Frontal cortex (tissue), 4 donors: ENCODE results near the gene ENDOV. TPM values are rescaled to one million over a fixed set of nuclear protein-coding genes. Genes with fewer than 3 reads are reported as not detected.

Experiments used
- DNase-seq, 2 donors: peaks; one replicate each; pipeline ENCODE4 v3.0.0; 2012; ENCODE audit warnings: low spot score in 2 of 2
- FAIRE-seq: peaks from 2 replicates; lab custom pipeline; 2012; peaks lifted over from hg19 to GRCh38; lab: Jason Lieb, UNC
- total RNA-seq: library from RNA; depleted of rRNA; stranded (reverse); fragments of >200 nt; gene quantifications from one replicate; pipeline ENCODE4 v1.2.3, GENCODE V29; 2014
- donor health status: control.
- donor health status: control.
- donor health status: control.

Gene ENDOV
- total RNA-seq, 1 donor from 2014 or later: 13.9 TPM

DNA sequence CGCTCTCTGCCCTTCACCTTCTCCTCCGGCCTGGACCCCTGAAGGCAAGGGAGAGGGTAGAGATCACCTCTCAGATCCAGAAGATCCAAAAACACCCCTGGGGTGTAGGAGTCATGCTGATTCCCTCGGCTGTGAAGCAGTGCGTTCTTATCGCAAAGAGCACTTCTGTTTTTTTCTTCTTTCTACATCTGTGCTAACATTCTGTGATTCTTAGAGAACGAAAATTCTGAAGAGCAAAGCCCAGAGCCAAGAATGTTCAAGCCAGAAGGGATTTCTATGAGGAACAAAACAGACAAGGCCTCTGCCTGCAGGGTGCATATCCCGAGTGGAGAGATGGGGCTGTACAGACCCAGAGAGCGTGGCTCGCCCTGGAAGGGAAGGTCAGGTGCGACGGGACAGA, 44.3 kb downstream of the ENDOV start:
- no peak for DNase-seq

DNA sequence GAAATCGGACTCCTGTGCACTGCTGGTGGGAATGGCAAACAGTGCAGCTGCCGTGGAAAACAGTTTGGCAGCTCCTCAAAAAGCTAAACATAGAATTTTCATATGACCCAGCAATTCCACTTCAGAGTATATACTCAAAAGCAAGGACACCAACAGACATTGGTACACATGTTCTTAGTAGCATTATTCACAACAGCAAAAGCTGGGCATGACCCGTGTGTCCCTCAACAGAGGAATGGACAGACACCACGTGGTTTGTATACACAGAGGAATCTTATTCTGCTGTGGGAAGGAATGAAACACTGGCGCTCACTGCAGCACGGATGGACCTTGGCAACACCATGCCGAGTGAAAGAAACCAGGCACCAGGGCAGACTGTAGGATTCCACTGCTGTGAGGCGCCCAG, 45.5 kb downstream of the ENDOV start:
- FAIRE-seq (no peak), DNase-seq (no peak)

More for the DNA sequence above, 44.3 kb downstream of the ENDOV start:
- no peak for FAIRE-seq

DNA sequence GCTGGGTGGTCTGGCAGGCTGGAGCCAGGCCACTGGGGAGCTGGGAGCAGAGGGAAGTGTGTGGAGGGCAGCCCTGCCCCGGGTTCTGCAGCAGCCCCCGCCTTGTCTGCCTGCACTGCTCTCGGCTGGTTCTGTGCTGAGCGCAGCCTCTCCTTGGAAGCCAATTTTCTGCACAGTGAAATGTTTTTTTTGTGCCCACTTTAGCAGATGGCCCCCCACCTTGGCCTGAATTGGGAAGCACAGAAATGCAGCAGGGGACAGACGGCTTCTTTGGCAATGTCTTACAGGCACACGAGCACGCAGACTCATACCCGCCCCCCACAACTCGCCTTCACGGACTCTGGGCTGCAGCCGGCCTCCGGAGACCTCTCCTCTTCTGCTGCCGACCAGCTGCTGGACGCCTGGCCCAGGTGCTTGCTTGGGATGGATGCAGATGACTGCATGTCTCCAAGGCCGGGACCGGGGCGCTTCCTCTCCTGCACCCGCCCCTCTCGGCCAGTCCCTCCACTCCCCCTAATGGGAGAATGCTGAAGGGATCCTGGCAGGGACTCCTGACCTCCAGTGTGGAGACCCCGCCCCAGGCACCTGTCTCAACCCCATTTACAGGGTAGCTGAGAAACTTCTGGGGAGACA, 46.7 kb downstream of the ENDOV start:
- no peak for DNase-seq
- no peak for FAIRE-seq

DNA sequence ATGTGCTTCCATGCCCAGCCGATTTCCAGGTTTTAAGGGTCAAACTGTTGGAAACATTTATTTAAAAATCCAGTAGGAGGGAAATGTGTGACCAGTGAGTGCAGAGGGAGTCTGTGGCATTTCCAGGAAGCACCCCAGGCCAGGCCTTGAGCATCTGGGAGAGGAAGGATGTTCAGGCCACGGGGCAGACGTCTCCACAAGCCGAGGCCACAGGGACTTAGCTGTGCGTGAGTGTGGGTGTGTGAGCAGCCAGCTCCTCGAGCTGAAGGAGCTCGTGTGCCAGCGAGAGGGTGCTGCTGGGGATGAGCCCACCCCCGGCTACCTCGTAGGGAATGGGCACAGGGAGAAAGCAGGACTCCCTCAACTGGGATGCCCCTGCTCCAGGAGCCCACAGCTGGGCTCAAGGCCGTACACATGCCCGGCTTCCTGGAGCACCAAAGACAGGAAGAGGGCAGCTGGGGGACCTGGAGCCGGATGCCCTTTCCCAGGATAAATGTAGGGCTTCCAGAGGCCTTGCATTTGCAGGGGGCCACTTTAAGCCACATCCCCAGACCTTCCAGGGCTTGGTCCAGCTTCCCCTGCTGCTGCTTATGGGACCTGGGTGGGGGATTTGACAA, 48.9 kb downstream of the ENDOV start:
- DNase-seq: no peak
- FAIRE-seq: no peak

DNA sequence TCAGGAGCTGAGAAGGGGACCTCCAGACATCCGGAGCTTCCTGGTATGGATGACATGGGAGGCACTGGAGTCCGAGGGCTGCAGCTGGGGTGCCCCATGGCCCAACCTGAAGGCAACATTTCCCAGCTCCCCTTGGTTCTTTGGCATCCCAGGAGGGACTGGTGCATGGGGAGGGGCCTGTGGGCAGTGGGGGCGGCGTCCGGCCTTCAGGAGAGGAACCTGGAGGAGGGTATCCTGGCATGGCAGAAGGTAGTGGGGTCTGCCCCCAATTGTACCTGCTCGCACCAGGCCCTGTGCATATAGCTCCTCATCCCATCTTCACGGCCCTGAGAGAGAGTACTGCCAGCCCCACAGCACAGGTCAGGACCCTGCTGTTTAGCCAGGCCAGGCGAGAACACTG, 49.5 kb downstream of the ENDOV start:
- DNase-seq: no peak
- no peak for FAIRE-seq

DNA sequence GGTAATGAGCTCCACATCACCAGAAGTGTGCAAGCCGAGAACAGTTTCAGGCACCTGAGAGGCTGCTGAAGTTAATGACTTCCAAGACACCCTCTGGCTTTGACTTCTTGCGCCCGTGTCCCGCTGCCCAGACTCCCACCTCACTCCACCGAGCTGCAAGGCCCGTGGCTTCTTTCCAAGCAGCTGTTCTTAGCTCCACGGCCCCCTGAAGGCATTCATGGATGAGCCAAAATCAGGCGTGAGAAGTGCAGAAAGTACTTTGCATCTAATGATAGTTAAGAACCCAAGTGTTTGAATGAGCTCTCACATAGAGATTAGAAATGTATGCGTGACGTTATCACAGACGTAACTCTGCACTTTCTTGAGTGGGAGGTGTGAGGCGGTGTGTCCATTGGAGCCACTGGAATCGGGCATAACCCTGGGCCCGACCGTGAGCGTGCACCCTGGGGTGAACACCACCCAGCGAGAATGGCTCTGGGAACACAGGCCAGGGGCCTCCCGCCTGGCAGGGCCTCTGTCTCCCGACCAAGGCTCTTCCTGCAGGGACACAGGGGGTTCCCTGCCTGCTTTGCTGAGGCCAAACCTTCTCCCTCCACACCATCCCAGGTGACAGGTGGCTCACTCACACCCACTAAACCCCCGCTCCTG, 50.5 kb downstream of the ENDOV start:
- DNase-seq (no peak), FAIRE-seq (no peak)

DNA sequence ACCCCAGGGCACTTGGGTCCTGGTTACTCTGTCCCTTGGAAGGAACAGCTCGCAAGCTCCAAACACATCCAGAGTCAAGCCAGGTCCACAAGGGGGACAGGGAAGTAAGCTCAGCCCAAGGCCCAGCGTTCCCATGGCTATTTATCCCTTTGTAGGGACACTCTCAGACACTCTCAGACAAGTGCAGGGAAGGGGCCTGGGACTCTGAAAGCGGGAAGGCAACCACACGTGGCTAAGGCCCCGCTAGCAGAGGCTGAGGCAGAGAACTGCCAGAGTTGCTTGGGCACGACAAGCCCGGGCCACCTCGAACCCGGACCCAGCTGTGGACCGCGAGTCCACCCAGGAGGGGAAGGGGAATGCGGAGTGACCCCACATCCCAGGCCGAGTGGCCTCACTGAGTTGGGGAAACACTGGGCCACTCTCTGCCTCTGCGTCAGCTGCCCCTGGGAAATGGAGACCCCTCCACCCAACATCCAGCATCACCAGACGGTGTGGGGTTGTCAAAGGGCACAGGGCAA, 51.3 kb downstream of the ENDOV start:
- DNase-seq (no peak), FAIRE-seq (no peak)

DNA sequence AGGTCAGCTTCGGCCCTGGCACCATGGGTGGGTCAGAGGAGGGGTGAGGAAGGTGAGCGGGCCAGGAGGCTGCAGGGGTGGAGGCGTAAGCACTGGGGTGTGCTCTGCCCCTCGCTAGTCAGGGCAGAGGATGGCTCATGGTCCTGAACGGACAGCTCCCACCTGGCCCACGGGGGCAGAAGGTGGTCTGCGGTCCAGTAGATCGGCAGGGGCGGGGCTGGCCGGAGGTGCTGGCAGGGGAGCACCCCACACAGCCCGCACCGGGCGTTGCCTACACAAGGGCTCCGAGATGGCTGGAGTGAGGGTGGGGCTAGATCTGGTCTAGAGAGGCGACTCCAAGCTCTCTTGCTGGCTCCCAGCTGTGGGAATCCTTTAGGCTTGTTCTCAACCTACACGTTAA, 53.3 kb downstream of the ENDOV start:
- FAIRE-seq: no peak
- no peak for DNase-seq

DNA sequence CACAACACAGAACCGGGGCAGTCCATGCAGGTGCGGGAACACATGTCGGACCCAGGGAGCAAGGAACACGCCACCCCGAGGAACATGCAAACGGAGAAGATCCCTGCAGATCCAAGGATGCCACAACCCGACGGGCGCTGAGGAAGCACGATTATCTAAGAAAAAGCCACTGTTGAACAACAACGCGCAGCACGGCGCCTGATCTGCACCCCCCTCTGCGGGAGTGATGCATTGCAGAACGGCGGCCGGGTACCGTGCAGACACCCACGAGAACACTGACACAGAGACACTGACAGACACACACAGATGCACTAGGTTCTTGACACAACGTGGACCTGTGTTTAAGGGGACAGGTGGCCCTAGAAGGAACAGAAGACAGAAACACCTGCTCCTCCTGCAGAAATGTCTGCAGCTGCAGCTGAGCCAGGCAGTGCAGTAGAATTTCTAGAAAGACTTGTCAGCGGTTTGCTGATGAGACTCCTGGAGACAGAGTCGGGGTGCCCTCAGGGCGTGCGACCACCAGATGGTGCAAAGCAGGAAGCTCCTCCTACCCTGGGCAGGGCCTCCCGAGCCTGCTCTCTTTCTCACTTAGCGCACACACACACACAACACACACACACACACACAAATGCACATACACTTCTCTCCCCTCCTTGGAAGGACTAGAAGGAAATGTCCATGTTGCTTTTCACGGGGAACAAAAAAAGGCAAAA, 54.0 kb downstream of the ENDOV start:
- FAIRE-seq (no peak), DNase-seq (no peak)

DNA sequence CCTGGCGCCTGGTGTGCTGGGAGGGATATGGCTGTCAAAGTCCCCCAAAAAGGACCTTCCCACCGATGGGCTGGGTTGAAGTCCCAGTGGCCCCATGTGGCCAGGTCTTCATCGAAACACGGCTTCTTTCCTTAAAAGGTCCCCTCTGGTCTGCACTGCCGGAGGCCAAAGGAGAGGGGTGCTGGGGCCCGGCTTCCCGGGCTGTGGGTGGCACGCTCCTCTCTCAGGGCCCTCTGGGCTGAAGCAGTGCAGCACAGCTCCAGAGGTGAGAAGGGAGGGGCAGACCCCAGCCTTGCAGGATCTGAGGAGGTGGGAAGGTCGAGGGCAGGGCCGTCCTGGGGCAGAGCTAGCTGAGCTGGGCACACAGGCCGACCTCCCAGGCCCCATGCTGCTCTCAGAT, 54.7 kb downstream of the ENDOV start:
- DNase-seq: no peak
- no peak for FAIRE-seq

DNA sequence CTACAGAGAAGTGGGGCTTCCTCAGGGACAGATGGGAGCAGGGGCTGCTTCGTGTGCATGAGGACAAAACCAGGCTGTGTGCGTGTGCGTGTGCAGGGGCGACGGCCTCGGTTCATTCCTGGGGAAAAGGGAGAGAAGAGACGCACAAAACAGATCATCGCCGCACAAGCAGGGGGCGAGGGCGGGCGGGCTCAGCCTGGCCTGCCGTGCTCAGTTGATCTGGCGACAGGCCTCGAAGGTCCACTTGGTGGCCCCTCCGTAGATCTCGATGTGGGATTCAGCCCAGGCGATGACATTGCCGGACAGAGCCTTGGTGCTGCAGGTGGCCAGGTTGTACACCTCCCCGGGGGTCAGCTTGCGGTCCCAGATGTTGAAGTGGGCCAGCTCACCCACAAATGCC, 55.6 kb downstream of the ENDOV start:
- FAIRE-seq: no peak
- no peak for DNase-seq

DNA sequence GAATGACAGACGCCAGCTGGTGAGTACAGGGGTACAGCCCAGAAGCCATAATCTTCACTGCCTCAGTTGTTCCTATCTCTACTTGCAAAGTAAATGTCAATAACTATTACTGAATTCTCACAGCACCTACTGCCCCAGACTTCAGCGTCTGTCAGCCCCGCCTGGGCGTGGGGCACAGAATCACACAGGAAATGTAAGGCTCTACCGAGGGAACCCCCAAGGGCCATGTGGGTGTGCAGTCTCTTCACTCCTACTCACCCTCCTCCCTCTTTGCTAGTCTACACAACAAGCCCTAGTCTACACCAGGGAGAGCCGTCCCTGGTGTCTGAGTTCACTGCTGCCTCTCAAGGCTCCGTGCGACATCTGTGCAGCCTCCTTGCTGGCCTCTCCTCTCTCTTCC, 57.0 kb downstream of the ENDOV start:
- FAIRE-seq (no peak), DNase-seq (no peak)

DNA sequence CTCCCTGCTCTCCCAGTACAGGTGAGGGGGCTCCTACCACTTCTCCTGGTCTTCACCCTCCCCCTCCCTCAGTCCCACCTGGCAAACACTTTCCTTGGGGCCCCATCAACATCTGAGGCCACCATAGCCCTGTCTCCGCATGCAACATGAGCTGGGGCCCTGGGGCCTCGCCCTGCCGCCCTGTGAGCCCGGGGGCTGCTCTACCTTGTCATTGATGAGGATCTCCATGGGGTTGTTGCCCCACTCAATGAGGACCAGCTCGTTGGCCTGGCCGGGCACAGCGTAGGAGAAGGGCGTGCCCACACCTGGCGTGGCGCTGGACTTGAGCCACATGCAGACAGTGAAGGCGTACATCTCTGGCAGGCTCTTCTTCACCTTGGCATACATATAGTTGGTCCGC, 58.0 kb downstream of the ENDOV start:
- no peak for FAIRE-seq
- no peak for DNase-seq

DNA sequence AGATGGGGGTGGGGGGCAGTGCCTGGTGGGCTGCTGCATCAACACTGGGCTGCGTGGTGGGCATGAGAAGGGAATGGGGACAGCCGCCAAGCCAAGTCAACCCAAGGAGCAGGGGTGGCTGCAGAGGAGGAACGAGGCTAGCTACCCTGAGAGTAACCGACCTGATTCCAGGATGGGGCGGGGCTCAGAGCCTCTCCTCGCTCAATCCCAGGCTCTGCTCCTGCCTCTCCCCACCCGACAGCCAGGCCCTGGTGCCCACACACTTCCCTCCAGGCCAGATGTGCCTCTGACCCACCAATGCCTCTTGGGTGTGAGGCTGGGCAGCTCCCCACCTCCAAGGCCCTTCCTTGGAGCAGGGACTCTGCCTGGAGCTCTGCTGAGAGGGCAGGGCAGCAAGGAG, 58.7 kb downstream of the ENDOV start:
- no peak for DNase-seq
- no peak for FAIRE-seq

DNA sequence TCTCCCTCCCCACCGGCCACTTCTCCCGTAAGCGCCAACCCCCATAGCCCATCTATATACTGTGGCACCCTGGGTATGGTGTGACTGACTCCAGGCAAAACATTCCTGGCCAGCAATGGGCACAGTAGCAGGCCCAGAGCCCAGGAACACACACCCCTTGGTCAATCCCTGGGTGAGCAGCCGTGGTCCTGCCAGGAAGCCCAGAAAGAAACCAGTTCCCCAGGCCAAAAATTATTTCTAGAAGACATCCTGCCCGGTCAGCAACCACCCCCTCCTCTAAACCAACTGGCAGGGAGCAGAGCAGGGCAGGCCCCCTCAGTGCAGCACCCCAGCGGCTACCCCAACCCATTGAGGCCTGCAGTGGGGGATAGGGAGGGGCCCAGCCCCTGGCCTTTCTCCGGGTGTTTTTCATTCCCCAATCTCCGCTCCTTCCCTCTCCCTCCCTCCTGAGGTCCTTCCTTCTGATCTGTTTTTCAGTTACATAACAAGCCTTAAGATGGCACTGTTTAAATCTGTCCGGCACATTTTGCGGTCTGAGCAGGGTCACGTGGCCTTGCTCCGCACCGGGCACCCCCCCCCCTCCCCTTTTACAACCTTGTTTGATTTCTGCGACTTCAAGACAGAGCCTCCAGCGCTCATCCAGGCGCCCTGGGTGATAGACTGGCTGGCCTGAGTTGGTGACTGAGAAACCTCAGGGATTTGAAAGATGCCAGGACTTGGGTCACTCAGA, 59.4 kb downstream of the ENDOV start:
- FAIRE-seq (no peak), DNase-seq (peak; percentile 63 to 68)

DNA sequence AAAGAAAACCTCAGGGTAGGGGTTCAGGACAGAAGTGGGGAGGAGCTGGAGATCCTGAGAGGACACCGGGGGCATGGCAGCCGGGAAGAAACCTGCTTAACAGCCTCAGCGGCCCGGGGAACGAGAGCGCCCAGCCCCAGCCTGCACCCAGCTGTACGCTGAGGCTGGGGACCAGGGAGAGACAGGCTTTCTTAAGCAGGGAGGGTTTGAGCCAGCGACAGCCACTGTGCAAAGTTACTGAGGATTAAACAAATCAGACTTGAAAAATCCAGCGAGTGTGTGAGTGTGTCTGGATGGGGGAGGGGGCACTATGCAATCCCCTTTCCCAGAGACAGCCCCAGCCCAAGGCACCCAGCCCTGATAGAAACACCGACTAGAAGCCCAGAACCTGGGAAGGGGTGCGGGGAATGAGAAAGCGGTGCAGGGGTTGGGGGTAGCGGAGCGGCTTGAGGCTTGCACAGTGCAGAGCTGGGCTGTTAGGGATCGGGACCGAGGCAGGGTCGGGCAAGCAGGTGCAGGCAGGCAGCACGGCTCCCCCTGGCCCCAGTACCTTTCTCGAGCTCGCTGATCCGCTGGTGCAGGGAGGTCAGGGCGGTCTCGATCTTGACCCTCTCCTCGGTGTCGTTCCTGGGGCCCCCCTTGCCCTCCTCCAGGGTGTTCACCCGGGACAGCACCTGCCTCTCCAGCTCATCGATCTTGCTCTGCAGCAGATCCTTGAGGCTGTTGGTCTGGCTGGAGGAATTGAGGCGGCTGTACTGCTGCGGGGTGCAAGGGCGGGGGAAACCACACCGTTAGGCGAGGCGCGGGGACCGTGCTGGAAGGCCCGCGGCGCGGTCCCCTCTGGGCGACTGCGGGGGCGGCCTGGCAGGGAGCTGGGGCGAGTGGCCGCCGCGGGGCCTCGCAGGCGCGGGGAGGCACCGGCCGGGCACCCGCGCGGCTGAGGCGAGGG, 60.3 kb downstream of the ENDOV start:
- no peak for FAIRE-seq
- no peak for DNase-seq

DNA sequence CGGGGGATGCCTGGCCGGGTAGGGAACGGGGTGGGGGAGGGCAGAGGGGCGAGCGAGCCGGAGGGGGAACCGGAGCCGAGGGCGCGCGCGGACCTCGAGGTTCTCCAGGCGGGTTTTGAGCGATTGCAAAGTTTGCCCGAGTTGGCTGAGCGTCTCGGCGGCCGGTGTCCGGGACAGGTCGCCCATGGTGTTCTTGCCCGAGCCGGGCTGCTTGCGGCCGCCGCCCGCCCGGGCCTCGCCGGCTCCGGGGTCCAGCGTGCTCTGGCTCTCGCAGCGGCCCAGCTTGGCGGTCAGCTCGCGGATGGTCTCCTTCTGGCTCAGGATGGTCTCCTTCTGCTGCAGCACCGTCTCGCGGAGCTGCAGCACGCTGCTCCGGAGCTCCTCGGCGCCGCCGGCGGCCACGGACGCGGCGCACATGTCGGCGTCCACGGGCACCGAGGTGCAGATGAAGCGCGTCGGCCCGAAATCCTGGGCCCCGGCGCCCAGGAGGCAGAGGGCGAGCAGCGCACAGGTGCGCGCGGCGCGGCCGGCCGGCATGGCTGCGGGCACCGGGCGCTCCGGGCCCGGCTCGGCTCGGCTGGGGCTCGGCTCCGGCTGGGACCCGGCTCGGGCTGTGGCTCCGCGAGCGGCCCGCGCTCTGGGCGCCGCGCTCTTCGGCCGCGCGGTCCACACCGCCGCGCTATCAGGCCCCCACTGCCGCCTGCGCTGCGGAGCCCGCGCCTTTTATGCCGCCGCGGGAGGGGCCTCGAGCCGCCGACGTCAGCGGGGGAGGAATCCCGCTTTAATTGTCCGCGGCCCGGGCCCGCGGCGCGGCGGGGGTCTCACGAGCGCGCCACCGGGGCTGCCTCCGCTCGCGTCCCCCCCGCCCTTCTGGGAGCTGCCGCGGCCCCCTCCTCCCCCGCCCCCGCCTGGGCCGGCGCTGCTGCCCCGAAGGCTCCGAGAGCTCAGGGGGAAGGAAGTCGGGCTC, 61.2 kb downstream of the ENDOV start, which contains the start of gene NPTX1:
TSS of gene NPTX1 (minus strand) at position 698 of the 967 bp plus-strand sequence. CDS start at position 537, 161 bp downstream.
- DNase-seq: peak; percentile 65
- FAIRE-seq: no peak
